K562 (cell line): Measurements from ENCODE around the gene P4HB. TPM values are rescaled to one million over a fixed set of nuclear protein-coding genes. Genes with fewer than 3 reads are reported as not detected.

Experiments
- CXXC5 ChIP-seq: fragments of 250-450 bp; sonication (Bioruptor Pico); IDR thresholded peaks from 2 replicates; pipeline ENCODE4 v1.8.0; 2022; ENCODE audit warnings: inconsistent platforms, mild to moderate bottlenecking, moderate library complexity
- E2F6 ChIP-seq, 2 experiments: IDR thresholded peaks; 2 replicates each; pipeline ENCODE4 v1.6.1; 2011; ENCODE audit warnings: borderline replicate concordance in 1 of 2, control low read depth in 1 of 2, low read depth in 1 of 2, low read length in 1 of 2, mild to moderate bottlenecking in 1 of 2, mixed read lengths in 1 of 2, moderate library complexity in 1 of 2; ENCODE audit not compliant: insufficient read depth in 1 of 2, insufficient read length in 1 of 2, poor library complexity in 1 of 2, severe bottlenecking in 1 of 2; ENCODE audit errors: extremely low read depth in 1 of 2
- E2F8 ChIP-seq: fragments of 450-650 bp; IDR thresholded peaks from 2 replicates; pipeline ENCODE4 v1.7.1; 2018; ENCODE audit warnings: mild to moderate bottlenecking, low read depth; ENCODE audit not compliant: partially characterized antibody
- ESRRA ChIP-seq: fragments of 450-650 bp; IDR thresholded peaks from 2 replicates; pipeline ENCODE4 v1.6.1; 2014; ENCODE audit warnings: low read depth, mild to moderate bottlenecking, moderate library complexity, borderline replicate concordance
- ETS1 ChIP-seq: conservative IDR thresholded peaks from 2 replicates; pipeline ENCODE4 v1.6.1; 2011; ENCODE audit warnings: low read depth, mild to moderate bottlenecking, low read length; ENCODE audit not compliant: control insufficient read depth
- HNRNPL ChIP-seq: fragments of 200-400 bp; formaldehyde crosslinking; IDR thresholded peaks from 2 replicates; pipeline ENCODE4 v1.6.1; 2017; ENCODE audit warnings: low read depth, mild to moderate bottlenecking, low read length
- NEUROD1 ChIP-seq: fragments of 150-350 bp; IDR thresholded peaks from 2 replicates; pipeline ENCODE4 v1.6.1; 2014; ENCODE audit warnings: borderline replicate concordance, low read length, low read depth; ENCODE audit not compliant: partially characterized antibody
- PCBP1 ChIP-seq: fragments of 200-400 bp; formaldehyde crosslinking; IDR thresholded peaks from 2 replicates; pipeline ENCODE4 v1.6.1; 2018; ENCODE audit warnings: mild to moderate bottlenecking, low read depth, low read length; ENCODE audit not compliant: poor library complexity, severe bottlenecking
- POLR2G ChIP-seq: fragments of 200-400 bp; formaldehyde crosslinking; IDR thresholded peaks from 2 replicates; pipeline ENCODE4 v1.6.1; 2017; ENCODE audit warnings: low read depth, mild to moderate bottlenecking, antibody characterized with exemption, low read length, moderate library complexity
- PRPF4 ChIP-seq: fragments of 200-400 bp; formaldehyde crosslinking; IDR thresholded peaks from one replicate; pipeline ENCODE4 v1.6.1; 2017; ENCODE audit warnings: low read length, low read depth, mild to moderate bottlenecking; ENCODE audit not compliant: insufficient read depth, poor library complexity, severe bottlenecking
- RB1 ChIP-seq: fragments of 450-650 bp; IDR thresholded peaks from 2 replicates; pipeline ENCODE4 v1.6.1; 2017; ENCODE audit warnings: low read depth, mild to moderate bottlenecking
- TSHZ1 ChIP-seq: fragments of 250-450 bp; sonication (Bioruptor Pico); IDR thresholded peaks from 2 replicates; pipeline ENCODE4 v1.4.0; 2020; ENCODE audit warnings: mild to moderate bottlenecking, moderate library complexity
- U2AF1 ChIP-seq: fragments of 200-400 bp; formaldehyde crosslinking; optimal IDR thresholded peaks from 2 replicates; pipeline ENCODE3; 2017; ENCODE audit warnings: mild to moderate bottlenecking, low read depth, low read length, moderate library complexity
- USF2 ChIP-seq: sonication (generic); formaldehyde crosslinking; IDR thresholded peaks from 2 replicates; pipeline ENCODE4 v1.5.0; 2020; ENCODE audit warnings: missing genetic modification reagents
- ZNF316 ChIP-seq: fragments of 450-650 bp; IDR thresholded peaks from 2 replicates; pipeline ENCODE4 v1.6.1; 2016
- polyA plus RNA-seq, 8 experiments: library from polyadenylated mRNA; depleted of rRNA in 4 of 8; stranded (reverse) in 5 of 8; unstranded in 3 of 8; fragments of >200 nt; fragmentation: Nextera tagmentation in 2 of 8; fragmentation: Illumina TruSeq in 1 of 8; extraction: Ambion mirVana in 2 of 8; extraction: Trizol in 1 of 8; gene quantifications; 2 replicates each; pipeline versions ENCODE4 v1.2.1 to v1.2.3, GENCODE V29; 2011 to 2014; ENCODE audit warnings: inconsistent platforms in 1 of 8, missing spikeins in 1 of 8
- total RNA-seq, 7 experiments: library from RNA; depleted of rRNA in 6 of 7; stranded (reverse); fragments of >200 nt in 6 of 7; fragmentation: Illumina TruSeq in 2 of 7; extraction: Trizol in 2 of 7; gene quantifications; 2 replicates each; pipeline versions ENCODE4 v1.2.1 to v1.2.3, GENCODE V29; 2011 to 2021; ENCODE audit warnings: low replicate concordance in 1 of 7

P4HB gene
- total and polyA plus RNA-seq, 9 of the 15 experiments (the other 6 are each of a cell fraction or from before 2014, with no cell fraction given): 4.4 to 645 (median 325) TPM

GRCh38 chr17:81871387-81872230 is 11.3 kb upstream of the P4HB start (continued):
- TF ChIP-seq USF2 (peak; percentile 73), E2F6 (IDR thresholded peaks at IDR 0.05; ENCODE audit: borderline replicate concordance in 1 of 2, extremely low read depth in 1 of 2, insufficient read depth in 1 of 2, insufficient read length in 1 of 2, low read depth in 1 of 2, low read length in 1 of 2, poor library complexity in 1 of 2, severe bottlenecking in 1 of 2) (peak; percentile 98), ETS1 (peak; percentile 71), U2AF1 (peak; percentile 72), E2F8 (peak; percentile 40), RB1 (peak; percentile 84), CXXC5 (CRISPR knock-in tag) (peak; percentile 77), POLR2G (peak; percentile 91), NEUROD1 (no peak), PRPF4 (peak; percentile 74), ESRRA (peak; percentile 46; the same call in 1 of the 2 replicates), HNRNPL (peak; percentile 64; the same call in 1 of the 2 replicates), TSHZ1 (CRISPR knock-in tag) (no peak), PCBP1 (peak; percentile 79), ZNF316 (no peak)
